H1 (cell line): ENCODE data around the gene PPP4R1. TPM values are rescaled to one million over a fixed set of nuclear protein-coding genes. Genes with fewer than 3 reads are reported as not detected.

Experiments
- CTCF ChIA-PET: fragments of 300-600 bp; sonication (Branson Sonifier 250); formaldehyde crosslinking; loops from one replicate; lab custom pipeline; 2021; ENCODE audit not compliant: partially characterized antibody; lab: Charles Lee
- POLR2A ChIA-PET: fragments of 300-600 bp; sonication (Branson Sonifier 250); formaldehyde crosslinking; loops from one replicate; lab custom pipeline; 2021; ENCODE audit warnings: inconsistent platforms; ENCODE audit not compliant: partially characterized antibody; lab: Charles Lee
- DNase-seq, 2 experiments: peaks; one replicate each; pipeline versions ENCODE4 v3.0.0 to v3.0.0-alpha.2; 2010 to 2022; ENCODE audit warnings: low spot score in 2 of 2, low read depth in 1 of 2, mixed read lengths in 1 of 2
- FAIRE-seq: peaks from 2 replicates; lab custom pipeline; 2011; peaks lifted over from hg19 to GRCh38; lab: Jason Lieb, UNC
- H2AFZ ChIP-seq: 2 replicates; pipeline ENCODE4 v1.8.1; 2012; ENCODE audit warnings: low read length, inconsistent platforms
- H2AK5ac ChIP-seq: 2 replicates; pipeline ENCODE4 v1.6.1; 2013; ENCODE audit warnings: low read depth, low read length
- H2BK120ac ChIP-seq: replicated peaks from 2 replicates; pipeline ENCODE3; 2013; ENCODE audit warnings: low read depth, low read length, inconsistent platforms
- H2BK12ac ChIP-seq: 2 replicates; pipeline ENCODE4 v1.6.1; 2013; ENCODE audit warnings: low read depth, low read length
- H2BK15ac ChIP-seq: 2 replicates; pipeline ENCODE4 v1.6.1; 2013; ENCODE audit warnings: low read length
- H2BK20ac ChIP-seq: 2 replicates; pipeline ENCODE4 v1.6.1; 2013; ENCODE audit warnings: low read length
- H2BK5ac ChIP-seq: 2 replicates; pipeline ENCODE4 v1.6.1; 2013; ENCODE audit warnings: low read depth, low read length
- H3K14ac ChIP-seq: 2 replicates; pipeline ENCODE4 v1.6.1; 2013; ENCODE audit warnings: inconsistent platforms; ENCODE audit not compliant: insufficient read length
- H3K18ac ChIP-seq: 2 replicates; pipeline ENCODE4 v1.6.1; 2013; ENCODE audit warnings: low read length; ENCODE audit errors: extremely low read depth
- H3K23ac ChIP-seq: 2 replicates; pipeline ENCODE4 v1.6.1; 2013; ENCODE audit warnings: inconsistent platforms; ENCODE audit not compliant: insufficient read length
- H3K23me2 ChIP-seq: 2 replicates; pipeline ENCODE4 v1.6.1; 2013; ENCODE audit warnings: low read depth, low read length
- H3K27ac ChIP-seq: 2 replicates; pipeline ENCODE4 v1.6.1; 2011; ENCODE audit warnings: low read depth, low read length, inconsistent platforms
- H3K27me3 ChIP-seq, 4 experiments: replicated peaks in 1 of 4; 1 replicate in 1 of 4; 2 replicates in 3 of 4; pipeline versions ENCODE4 v1.6.1 to v1.8.1; 2011 to 2013; ENCODE audit warnings: low read length in 3 of 4, mild to moderate bottlenecking in 3 of 4, inconsistent platforms in 2 of 4, mixed read lengths in 2 of 4, moderate library complexity in 1 of 4; ENCODE audit not compliant: control insufficient read depth in 3 of 4, insufficient read depth in 3 of 4; ENCODE audit errors: extremely low read depth in 1 of 4
- H3K36me3 ChIP-seq, 4 experiments: 2 replicates each; pipeline versions ENCODE4 v1.6.1 to v1.8.1; 2011 to 2013; ENCODE audit warnings: mild to moderate bottlenecking in 4 of 4, low read length in 3 of 4, moderate library complexity in 2 of 4, control low read depth in 1 of 4, inconsistent platforms in 1 of 4; ENCODE audit not compliant: insufficient read depth in 4 of 4, control insufficient read depth in 2 of 4
- H3K4ac ChIP-seq: replicated peaks from 2 replicates; pipeline ENCODE3; 2013; ENCODE audit warnings: low read length, low read depth, mixed read lengths, inconsistent platforms; ENCODE audit not compliant: insufficient read length
- H3K4me1 ChIP-seq, 4 experiments: replicated peaks in 1 of 4; 1 replicate in 1 of 4; 2 replicates in 3 of 4; pipeline versions ENCODE4 v1.6.1 to v1.8.1; 2011 to 2013; ENCODE audit warnings: low read length in 3 of 4, inconsistent platforms in 2 of 4, mixed read lengths in 1 of 4; ENCODE audit not compliant: insufficient read depth in 4 of 4, control insufficient read depth in 3 of 4
- H3K4me2 ChIP-seq, 2 experiments: 2 replicates each; pipeline versions ENCODE4 v1.6.1 to v1.8.1; 2011 to 2013; ENCODE audit warnings: low read depth in 2 of 2, low read length in 2 of 2, control low read depth in 1 of 2, inconsistent platforms in 1 of 2, mild to moderate bottlenecking in 1 of 2; ENCODE audit not compliant: insufficient read depth in 1 of 2
- H3K4me3 ChIP-seq, 4 experiments: fragments of 200-600, 300-600 bp in 1 of 4; sonication (generic), shearing (Covaris generic), sonication (Bioruptor Twin) in 1 of 4; 2 replicates each; pipeline versions ENCODE4 v1.5.1 to v1.8.1; 2011 to 2016; ENCODE audit warnings: low read length in 4 of 4, low read depth in 3 of 4, control low read depth in 2 of 4, inconsistent platforms in 2 of 4, mild to moderate bottlenecking in 2 of 4, mixed read lengths in 1 of 4, moderate library complexity in 1 of 4; ENCODE audit not compliant: insufficient read depth in 2 of 4; ENCODE audit errors: extremely low read depth in 1 of 4
- H3K56ac ChIP-seq: replicated peaks from 2 replicates; pipeline ENCODE3; 2013; ENCODE audit warnings: low read depth, mild to moderate bottlenecking, mixed read lengths, low read length, inconsistent platforms; ENCODE audit not compliant: insufficient read length
- H3K79me1 ChIP-seq: 2 replicates; pipeline ENCODE4 v1.6.1; 2013; ENCODE audit warnings: low read depth, low read length, control low read depth
- H3K79me2 ChIP-seq, 2 experiments: 2 replicates each; pipeline versions ENCODE4 v1.6.1 to v1.8.1; 2012 to 2013; ENCODE audit warnings: low read length in 2 of 2, mild to moderate bottlenecking in 2 of 2, inconsistent platforms in 1 of 2; ENCODE audit not compliant: insufficient read depth in 2 of 2, control insufficient read depth in 1 of 2
- H3K9ac ChIP-seq, 4 experiments: replicated peaks in 1 of 4; 1 replicate in 1 of 4; 2 replicates in 3 of 4; pipeline versions ENCODE4 v1.6.1 to v1.8.1; 2011 to 2013; ENCODE audit warnings: low read depth in 3 of 4, low read length in 3 of 4, control low read depth in 2 of 4, mild to moderate bottlenecking in 2 of 4, moderate library complexity in 2 of 4, inconsistent platforms in 1 of 4; ENCODE audit errors: extremely low read depth in 1 of 4
- H3K9me3 ChIP-seq, 2 experiments: 2 replicates each; pipeline versions ENCODE4 v1.6.1 to v1.8.1; 2012 to 2013; ENCODE audit warnings: mild to moderate bottlenecking in 2 of 2, moderate library complexity in 2 of 2, control low read depth in 1 of 2, inconsistent platforms in 1 of 2, low read depth in 1 of 2, low read length in 1 of 2, mixed read lengths in 1 of 2; ENCODE audit not compliant: insufficient read depth in 2 of 2
- H4K20me1 ChIP-seq, 2 experiments: replicated peaks in 1 of 2; 2 replicates each; pipeline versions ENCODE3 to v1.8.1; 2011 to 2013; ENCODE audit warnings: inconsistent platforms in 2 of 2, low read length in 2 of 2, mild to moderate bottlenecking in 1 of 2; ENCODE audit not compliant: insufficient read depth in 2 of 2, control insufficient read depth in 1 of 2
- H4K5ac ChIP-seq: 2 replicates; pipeline ENCODE4 v1.6.1; 2013; ENCODE audit warnings: low read length, low read depth, mixed read lengths, inconsistent platforms; ENCODE audit not compliant: insufficient read length
- H4K8ac ChIP-seq: 2 replicates; pipeline ENCODE4 v1.8.0; 2013; ENCODE audit warnings: mild to moderate bottlenecking, moderate library complexity, low read length, inconsistent platforms; ENCODE audit not compliant: insufficient read depth; ENCODE audit errors: extremely low read depth
- H4K91ac ChIP-seq: replicated peaks from 2 replicates; pipeline ENCODE3; 2013; ENCODE audit warnings: low read length, mixed read lengths, inconsistent platforms; ENCODE audit not compliant: insufficient read length
- ASH2L ChIP-seq: fragments of 200-600, 300-600 bp; sonication (generic); IDR thresholded peaks from one replicate; pipeline ENCODE4 v1.7.1; 2017; ENCODE audit warnings: low read length
- CEBPB ChIP-seq: IDR thresholded peaks from 2 replicates; pipeline ENCODE4 v1.6.1; 2012; ENCODE audit warnings: low read depth, low read length
- CTBP2 ChIP-seq: IDR thresholded peaks from 2 replicates; pipeline ENCODE4 v1.7.0; 2011; ENCODE audit warnings: borderline replicate concordance, mild to moderate bottlenecking, moderate library complexity, mixed read lengths, low read length; ENCODE audit not compliant: insufficient read depth, insufficient read length
- HDAC6 ChIP-seq: IDR thresholded peaks from one replicate; pipeline ENCODE4 v1.7.1; 2012; ENCODE audit warnings: low read depth, mild to moderate bottlenecking, inconsistent platforms, low read length, moderate library complexity
- NRF1 ChIP-seq: IDR thresholded peaks from 2 replicates; pipeline ENCODE4 v1.6.1; 2011; ENCODE audit warnings: mild to moderate bottlenecking, low read depth, low read length, improper control_type of control experiment
- RFX5 ChIP-seq: IDR thresholded peaks from 2 replicates; pipeline ENCODE4 v1.6.1; 2011; ENCODE audit warnings: low read depth, low read length, improper control_type of control experiment, borderline replicate concordance
- RNF2 ChIP-seq: fragments of 200-900, 300-1000 bp; sonication (generic); IDR thresholded peaks from 2 replicates; pipeline ENCODE4 v1.7.1; 2016; ENCODE audit warnings: borderline replicate concordance, low read depth, mild to moderate bottlenecking, antibody characterized with exemption, low read length; ENCODE audit not compliant: poor library complexity, severe bottlenecking; ENCODE audit errors: missing control alignments
- SIX5 ChIP-seq: IDR thresholded peaks from 2 replicates; pipeline ENCODE4 v1.6.1; 2011; ENCODE audit warnings: mild to moderate bottlenecking, low read depth, low read length
- SP1 ChIP-seq: IDR thresholded peaks from 2 replicates; pipeline ENCODE4 v1.6.1; 2011; ENCODE audit warnings: low read depth, low read length
- SP4 ChIP-seq: IDR thresholded peaks from 2 replicates; pipeline ENCODE4 v1.6.1; 2012; ENCODE audit warnings: low read length, inconsistent platforms
- SUZ12 ChIP-seq: fragments of 200-600 bp; sonication (generic); IDR thresholded peaks from 2 replicates; pipeline ENCODE4 v1.6.1; 2012; ENCODE audit warnings: mild to moderate bottlenecking, inconsistent platforms, low read length, moderate library complexity, mixed read lengths
- TAF7 ChIP-seq: optimal IDR thresholded peaks from 2 replicates; pipeline ENCODE3; 2011; ENCODE audit warnings: low read depth, mild to moderate bottlenecking, inconsistent platforms, low read length, moderate library complexity, borderline replicate concordance
- ZNF274 ChIP-seq: IDR thresholded peaks from 2 replicates; pipeline ENCODE4 v1.7.0; 2012; ENCODE audit warnings: low read length, borderline replicate concordance; ENCODE audit errors: extremely low read depth
- WGBS, 2 experiments: shearing (Covaris generic) in 1 of 2; methylation state at CpG; one replicate each; pipeline versions ENCODE4 v1.1.6 to v1.1.7; 2013 to 2015; ENCODE audit warnings: low lambda C conversion rate in 2 of 2, mixed read lengths in 2 of 2, inconsistent platforms in 1 of 2, low coverage in 1 of 2, missing lambda C conversion rate in 1 of 2; ENCODE audit not compliant: insufficient replicate concordance in 2 of 2, insufficient coverage in 1 of 2, insufficient read length in 1 of 2; ENCODE audit errors: extremely low coverage in 1 of 2, missing lambda C conversion rate in 1 of 2; 5-methylcytosine and 5-hydroxymethylcytosine counted together
- polyA plus RNA-seq, 7 experiments: library from polyadenylated mRNA; depleted of rRNA in 3 of 7; stranded (reverse) in 5 of 7; unstranded in 2 of 7; fragments of >200 nt in 5 of 7; fragments of 200-250 nt in 2 of 7; gene quantifications; 1 replicate in 5 of 7; 2 replicates in 1 of 7; 4 replicates in 1 of 7; pipeline versions ENCODE4 v1.2.1 to v1.2.3, GENCODE V29; 2011 to 2013; ENCODE audit warnings: missing spikeins in 2 of 7, mixed read lengths in 2 of 7
- total RNA-seq: library from RNA; stranded (reverse); fragmentation: NEBNext Ultra II Directional; extraction: Animal tissue kit (Norgen Biotek cat#: 25700); gene quantifications from 2 replicates; pipeline ENCODE4 v1.2.1, GENCODE V29; 2021

The PPP4R1 gene
- total and polyA plus RNA-seq, 2 of the 8 experiments (the other 6 are each of a cell fraction or from before 2014, with no cell fraction given) = 67.4 to 96.1 TPM

DNA sequence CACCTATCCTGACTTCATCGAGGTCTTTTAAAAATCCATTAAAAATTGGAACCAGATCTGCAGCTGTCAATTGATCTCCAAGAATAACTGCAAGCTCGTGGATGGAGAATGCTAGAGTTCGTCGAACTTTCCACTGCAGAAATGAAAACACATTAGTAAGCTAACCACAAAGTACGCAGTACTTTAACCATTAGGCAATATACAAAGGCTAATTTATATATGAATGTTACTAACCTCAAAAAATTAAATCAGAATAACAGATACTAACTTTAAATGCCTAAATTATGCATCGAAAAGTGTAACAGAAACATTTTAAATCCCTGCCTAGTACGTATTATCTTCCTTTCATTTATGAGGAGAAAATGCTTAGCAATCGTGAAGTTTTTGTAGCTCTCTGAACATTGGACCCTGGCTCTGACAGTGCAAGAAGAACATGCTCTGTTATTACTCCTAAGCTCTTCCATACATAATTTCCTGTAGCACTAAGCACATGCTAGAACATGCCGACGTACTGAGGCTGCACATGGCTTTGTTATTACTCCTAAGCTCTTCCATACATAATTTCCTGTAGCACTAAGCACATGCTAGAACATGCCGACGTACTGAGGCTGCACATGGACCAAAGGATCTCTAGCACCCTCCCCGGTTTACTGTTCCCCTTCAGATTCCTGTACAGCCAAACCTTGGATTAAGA is 57.0 kb downstream of the PPP4R1 start:
- Histone ChIP-seq H2BK15ac (no peak overlapping the region), H3K27ac (no peak overlapping the region), H3K23ac (no peak overlapping the region), H2BK5ac (no peak overlapping the region), H4K8ac (no peak overlapping the region), H3K14ac (no peak overlapping the region), H2BK12ac (no peak overlapping the region), H3K79me2 (no peaks in the 10 kb centered on the region), H2AK5ac (no peak overlapping the region), H4K91ac (no peak overlapping the region), H2BK20ac (no peak overlapping the region), H3K27me3 (peaks cover 0 to 1% (median 0%) of the 10 kb centered on the region in 4 experiments; a peak in 2 of 7 replicates), H3K56ac (no peak overlapping the region), H3K23me2 (no peaks in the 10 kb centered on the region), H3K9me3 (peaks cover 5 to 8% of the 10 kb centered on the region in 2 experiments; a peak in 3 of 4 replicates), H2BK120ac (no peak overlapping the region), H3K9ac (no peak overlapping the region), H3K79me1 (no peaks in the 10 kb centered on the region), H4K20me1 (no peaks in the 10 kb centered on the region), H3K4ac (no peak overlapping the region), H3K4me1 (no peaks in the 10 kb centered on the region), H3K4me3 (no peak overlapping the region), H3K18ac (no peak overlapping the region), H2AFZ (no peak overlapping the region), H3K36me3 (peaks cover 12 to 74% (median 55%) of the 10 kb centered on the region in 4 experiments), H4K5ac (no peak overlapping the region), H3K4me2 (no peak overlapping the region)
- ChIA-PET POLR2A (no interaction called here), CTCF (interaction anchor here (0.6 to 2.1 kb wide), 5 partner anchors 12 to 160 kb away, joined by 3 to 4 read pairs (median 4); no protein-coding TSS in a partner anchor)
- WGBS, 2 experiments = 94% methylated on average over 13 of the region's 13 CpGs; no CpG with 5 or more reads in 1 of the 2 experiments
- no peak for FAIRE-seq
- no peak for DNase-seq
- TF ChIP-seq SP1 (no peak), SUZ12 (no peak), NRF1 (no peak), HDAC6 (no peak), RNF2 (no peak), RFX5 (no peak), ASH2L (no peak), TAF7 (no peak), ZNF274 (no peak), SIX5 (no peak), CTBP2 (no peak), SP4 (no peak), CEBPB (no peak)
